ENCODE results near the gene ZNF511.
A peak's percentile ranks its signal among the peaks of the same experiment; 100 is the strongest.

Gene ZNF511

GRCh38 chr10:133295426-133296320, 13.0 kb upstream of the ZNF511 start:
- FAIRE-seq: no peak

- no peak for FAIRE-seq
Observed at GRCh38 chr10:133297504-133297903, 11.2 kb upstream of the ZNF511 start.

GRCh38 chr10:133298466-133298865, 10.2 kb upstream of the ZNF511 start:
- no peak for FAIRE-seq

- FAIRE-seq: no peak
Observed at GRCh38 chr10:133299224-133299623, 9.5 kb upstream of the ZNF511 start.

GRCh38 chr10:133299738-133300137, 9.0 kb upstream of the ZNF511 start:
- no peak for FAIRE-seq

GRCh38 chr10:133302230-133302629, 6.5 kb upstream of the ZNF511 start:
- no peak for FAIRE-seq

- no peak for FAIRE-seq
Observed at GRCh38 chr10:133303206-133303605, 5.5 kb upstream of the ZNF511 start.

GRCh38 chr10:133306097-133306476, 2.6 kb upstream of the ZNF511 start:
- no peak for FAIRE-seq

GRCh38 chr10:133306941-133307379, 1.8 kb upstream of the ZNF511 start:
- no peak for FAIRE-seq

GRCh38 chr10:133307776-133308420, 816 bp upstream of the ZNF511 start:
- FAIRE-seq: peak; percentile 42

GRCh38 chr10:133309100-133309719, 496 bp downstream of the ZNF511 start:
- FAIRE-seq: no peak

- FAIRE-seq: no peak
Observed at GRCh38 chr10:133309720-133310398, 1.1 kb downstream of the ZNF511 start.

GRCh38 chr10:133310399-133310755, 1.7 kb downstream of the ZNF511 start:
- no peak for FAIRE-seq

GRCh38 chr10:133310789-133311188, 2.1 kb downstream of the ZNF511 start:
- no peak for FAIRE-seq

GRCh38 chr10:133311570-133311969, 2.9 kb downstream of the ZNF511 start:
- FAIRE-seq: no peak

- FAIRE-seq: no peak
Observed at GRCh38 chr10:133312016-133312768, 3.5 kb downstream of the ZNF511 start.

- no peak for FAIRE-seq
Observed at GRCh38 chr10:133312769-133313145, 4.0 kb downstream of the ZNF511 start.

GRCh38 chr10:133313192-133313591, 4.5 kb downstream of the ZNF511 start:
- no peak for FAIRE-seq

GRCh38 chr10:133314911-133315310, 6.2 kb downstream of the ZNF511 start:
- FAIRE-seq: no peak

- no peak for FAIRE-seq
Observed at GRCh38 chr10:133315847-133316246, 7.1 kb downstream of the ZNF511 start.

GRCh38 chr10:133316266-133316665, 7.6 kb downstream of the ZNF511 start:
- FAIRE-seq: no peak

GRCh38 chr10:133316732-133317131, 8.0 kb downstream of the ZNF511 start:
- no peak for FAIRE-seq

All from G401.6 (cell line).